Measurements from ENCODE around the gene TUFT1. TPM values are rescaled to one million over a fixed set of nuclear protein-coding genes. Genes with fewer than 3 reads are reported as not detected.
A peak's percentile ranks its signal among the peaks of the same experiment; 100 is the strongest.

TUFT1 gene
- total and polyA plus RNA-seq, 2 of the 4 experiments (the other 2 are of a cell fraction) = 21.2 to 30.3 TPM

GRCh38 chr1:151553659-151554058 is 13.6 kb downstream of the TUFT1 start:
- in situ Hi-C loops (cut with MboI; ENCODE audit: low sequenced_read_pairs) = no loop called here
- BruUV-seq (replicated peaks) = no TSS peak
- no peak overlapping the region for H3K4ac ChIP-seq (ENCODE audit: low read depth, low read length)

More at GRCh38 chr1:151553659-151554058, 13.6 kb downstream of the TUFT1 start:
- Histone ChIP-seq H3K4me3 (ENCODE audit: insufficient read depth, low read depth, low read length) (no peak overlapping the region), H3K9ac (ENCODE audit: low read depth, low read length) (no peak overlapping the region), H2BK15ac (ENCODE audit: low read depth, low read length) (no peak overlapping the region), H3K27ac (ENCODE audit: insufficient read depth, low read length) (no peak overlapping the region), H2BK20ac (ENCODE audit: low read depth, low read length) (no peak overlapping the region), H3K27me3 (ENCODE audit: control insufficient read depth, insufficient read depth, low read length) (no peaks in the 10 kb centered on the region), H2AK5ac (ENCODE audit: low read depth, low read length) (no peak overlapping the region), H3K79me1 (ENCODE audit: low read depth in 1 of 2, low read length in 2 of 2) (peaks cover 20 to 67% of the 10 kb centered on the region in 2 experiments), H4K91ac (ENCODE audit: insufficient read depth, low read depth, low read length) (no peak overlapping the region), H4K8ac (ENCODE audit: low read depth in 2 of 2, low read length in 2 of 2) (no peak overlapping the region), H4K20me1 (ENCODE audit: insufficient read depth, low read length) (peaks cover 29% of the 10 kb centered on the region), H2AK9ac (replicated peaks; ENCODE audit: low read depth, low read length, poor library complexity) (no peak overlapping the region), H3K23ac (ENCODE audit: low read depth, low read length) (no peak overlapping the region), H4K5ac (ENCODE audit: low read depth, low read length) (no peak overlapping the region), H3K9me3 (ENCODE audit: control insufficient read depth, insufficient read depth, low read length) (no peaks in the 10 kb centered on the region), H3K4me2 (ENCODE audit: low read depth, low read length) (no peak overlapping the region), H3K14ac (replicated peaks; ENCODE audit: low read depth, low read length) (no peak overlapping the region), H2BK5ac (ENCODE audit: low read depth, low read length, poor library complexity, severe bottlenecking) (no peak overlapping the region), H3K4me1 (ENCODE audit: control insufficient read depth, insufficient read depth, low read length) (peaks cover 7% of the 10 kb centered on the region), H3K18ac (ENCODE audit: low read depth, low read length) (no peak overlapping the region), H2BK120ac (ENCODE audit: low read depth, low read length) (no peak overlapping the region), H2AFZ (replicated peaks; ENCODE audit: low read length, poor library complexity) (no peak overlapping the region), H3K36me3 (ENCODE audit: control insufficient read depth, insufficient read depth, low read length) (no peaks in the 10 kb centered on the region), H3K56ac (ENCODE audit: extremely low read depth, insufficient read depth, low read length) (no peak overlapping the region), H3K9me1 (ENCODE audit: insufficient read depth, low read length) (peaks cover 17% of the 10 kb centered on the region)
- intact Hi-C loops (cut with micrococcal nuclease) (no loop called here), dilution Hi-C loops (cut with HindIII; ENCODE audit: low sequenced_read_pairs, unreplicated experiment) (no loop called here)
- peak; percentile 75 for DNase-seq
- POLR2A ChIA-PET (ENCODE audit: unreplicated experiment) = no interaction called here
- no peak for ATAC-seq (ENCODE audit: low read depth)
- WGBS, 2 experiments (ENCODE audit: extremely low coverage in 2 of 2, insufficient read length in 1 of 2) = no CpG with 5 or more reads among the region's 4 CpGs
- CTCF ChIA-PET = no interaction called here
- TF ChIP-seq FOS (IDR thresholded peaks at IDR 0.05; ENCODE audit: low read depth, low read length) (no peak), CEBPB (IDR thresholded peaks at IDR 0.05; ENCODE audit: low read depth, low read length) (peak; percentile 71)
